ENCODE results near the gene APC. TPM values are rescaled to one million over a fixed set of nuclear protein-coding genes. Genes with fewer than 3 reads are reported as not detected.

Gene APC
- total RNA-seq, 1 experiment from 2014 or later, result 40.0 TPM

GRCh38 chr5:112883192-112883591 is 145.5 kb downstream of the APC start:
- no peak for TF ChIP-seq ATF1 (CRISPR knock-in tag; IDR thresholded peaks at IDR 0.05)
- Mint-ChIP-seq H3K9me3 (no peaks in the 10 kb centered on the region), H3K4me3 (no peak overlapping the region), H3K27me3 (ENCODE audit: low read depth) (no peaks in the 10 kb centered on the region), H3K27ac (no peak overlapping the region), H3K36me3 (peaks cover 37% of the 10 kb centered on the region), H3K4me1 (peaks cover 2% of the 10 kb centered on the region; the same call in 1 of the 2 replicates)
- ATAC-seq (no peak), DNase-seq (ENCODE audit: low spot score) (no peak)
- ChIA-PET POLR2A (no interaction called here), CTCF (no interaction called here)

DNA sequence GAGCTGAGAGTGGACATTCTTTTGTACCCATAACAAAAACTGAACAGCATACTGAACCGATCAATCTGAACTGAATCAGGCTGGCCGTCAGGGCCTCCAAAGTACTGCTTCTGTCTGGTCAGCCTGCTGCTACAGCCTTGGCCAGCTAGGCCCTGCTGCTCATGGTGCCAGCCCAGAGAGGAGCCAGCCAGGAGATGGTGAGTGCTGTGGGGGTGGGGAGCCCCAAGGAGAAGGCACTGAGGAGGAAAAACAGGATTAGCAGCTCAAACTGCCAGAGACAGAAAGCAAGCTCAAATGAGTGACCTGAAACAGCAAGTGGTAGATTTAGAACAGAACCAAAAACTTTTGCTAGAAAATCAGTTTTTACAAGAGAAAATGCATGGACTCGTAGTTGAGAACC is 147.3 kb downstream of the APC start:
- TF ChIP-seq ZNF671 (CRISPR knock-in tag; IDR thresholded peaks at IDR 0.05) (no peak), RELA (CRISPR knock-in tag; IDR thresholded peaks at IDR 0.05; ENCODE audit: borderline replicate concordance) (no peak), FOXP4 (CRISPR knock-in tag; IDR thresholded peaks at IDR 0.05) (no peak), ZNF232 (CRISPR knock-in tag; IDR thresholded peaks at IDR 0.05) (no peak), TCF7 (CRISPR knock-in tag; IDR thresholded peaks at IDR 0.05; ENCODE audit: low read depth) (no peak), NFYB (CRISPR knock-in tag; conservative IDR thresholded peaks at IDR 0.05; ENCODE audit: low read depth) (no peak), PRDM15 (CRISPR knock-in tag; IDR thresholded peaks at IDR 0.05) (no peak), ZNF138 (CRISPR knock-in tag; conservative IDR thresholded peaks at IDR 0.05) (no peak), USF1 (CRISPR knock-in tag; IDR thresholded peaks at IDR 0.05) (no peak), NR3C1 (CRISPR knock-in tag; conservative IDR thresholded peaks at IDR 0.05; ENCODE audit: low read depth) (no peak), GABPB1 (CRISPR knock-in tag; IDR thresholded peaks at IDR 0.05) (no peak), ZNF317 (CRISPR knock-in tag; IDR thresholded peaks at IDR 0.05; ENCODE audit: borderline replicate concordance, low read depth) (no peak), ZNF425 (CRISPR knock-in tag; conservative IDR thresholded peaks at IDR 0.05) (no peak), ETV6 (CRISPR knock-in tag; IDR thresholded peaks at IDR 0.05) (no peak), ELF4 (CRISPR knock-in tag; IDR thresholded peaks at IDR 0.05; ENCODE audit: low read depth) (no peak), TP53 (CRISPR knock-in tag; IDR thresholded peaks at IDR 0.05) (no peak)
- TF ChIP-seq, protein P1, sequence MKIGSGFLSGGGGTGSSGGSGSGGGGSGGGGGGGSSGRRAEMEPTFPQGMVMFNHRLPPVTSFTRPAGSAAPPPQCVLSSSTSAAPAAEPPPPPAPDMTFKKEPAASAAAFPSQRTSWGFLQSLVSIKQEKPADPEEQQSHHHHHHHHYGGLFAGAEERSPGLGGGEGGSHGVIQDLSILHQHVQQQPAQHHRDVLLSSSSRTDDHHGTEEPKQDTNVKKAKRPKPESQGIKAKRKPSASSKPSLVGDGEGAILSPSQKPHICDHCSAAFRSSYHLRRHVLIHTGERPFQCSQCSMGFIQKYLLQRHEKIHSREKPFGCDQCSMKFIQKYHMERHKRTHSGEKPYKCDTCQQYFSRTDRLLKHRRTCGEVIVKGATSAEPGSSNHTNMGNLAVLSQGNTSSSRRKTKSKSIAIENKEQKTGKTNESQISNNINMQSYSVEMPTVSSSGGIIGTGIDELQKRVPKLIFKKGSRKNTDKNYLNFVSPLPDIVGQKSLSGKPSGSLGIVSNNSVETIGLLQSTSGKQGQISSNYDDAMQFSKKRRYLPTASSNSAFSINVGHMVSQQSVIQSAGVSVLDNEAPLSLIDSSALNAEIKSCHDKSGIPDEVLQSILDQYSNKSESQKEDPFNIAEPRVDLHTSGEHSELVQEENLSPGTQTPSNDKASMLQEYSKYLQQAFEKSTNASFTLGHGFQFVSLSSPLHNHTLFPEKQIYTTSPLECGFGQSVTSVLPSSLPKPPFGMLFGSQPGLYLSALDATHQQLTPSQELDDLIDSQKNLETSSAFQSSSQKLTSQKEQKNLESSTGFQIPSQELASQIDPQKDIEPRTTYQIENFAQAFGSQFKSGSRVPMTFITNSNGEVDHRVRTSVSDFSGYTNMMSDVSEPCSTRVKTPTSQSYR (CRISPR knock-in tag; IDR thresholded peaks at IDR 0.05), result no peak
- TF ChIP-seq, protein P2, sequence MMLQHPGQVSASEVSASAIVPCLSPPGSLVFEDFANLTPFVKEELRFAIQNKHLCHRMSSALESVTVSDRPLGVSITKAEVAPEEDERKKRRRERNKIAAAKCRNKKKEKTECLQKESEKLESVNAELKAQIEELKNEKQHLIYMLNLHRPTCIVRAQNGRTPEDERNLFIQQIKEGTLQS (CRISPR knock-in tag; conservative IDR thresholded peaks at IDR 0.05), result no peak
- TF ChIP-seq, protein P3, sequence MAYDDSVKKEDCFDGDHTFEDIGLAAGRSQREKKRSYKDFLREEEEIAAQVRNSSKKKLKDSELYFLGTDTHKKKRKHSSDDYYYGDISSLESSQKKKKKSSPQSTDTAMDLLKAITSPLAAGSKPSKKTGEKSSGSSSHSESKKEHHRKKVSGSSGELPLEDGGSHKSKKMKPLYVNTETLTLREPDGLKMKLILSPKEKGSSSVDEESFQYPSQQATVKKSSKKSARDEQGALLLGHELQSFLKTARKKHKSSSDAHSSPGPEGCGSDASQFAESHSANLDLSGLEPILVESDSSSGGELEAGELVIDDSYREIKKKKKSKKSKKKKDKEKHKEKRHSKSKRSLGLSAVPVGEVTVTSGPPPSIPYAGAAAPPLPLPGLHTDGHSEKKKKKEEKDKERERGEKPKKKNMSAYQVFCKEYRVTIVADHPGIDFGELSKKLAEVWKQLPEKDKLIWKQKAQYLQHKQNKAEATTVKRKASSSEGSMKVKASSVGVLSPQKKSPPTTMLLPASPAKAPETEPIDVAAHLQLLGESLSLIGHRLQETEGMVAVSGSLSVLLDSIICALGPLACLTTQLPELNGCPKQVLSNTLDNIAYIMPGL (CRISPR knock-in tag; IDR thresholded peaks at IDR 0.05), result no peak
- ChIA-PET POLR2A (no interaction called here), CTCF (no interaction called here)
- Mint-ChIP-seq H3K36me3 (peaks cover 36% of the 10 kb centered on the region), H3K27me3 (ENCODE audit: low read depth) (no peaks in the 10 kb centered on the region), H3K9me3 (no peaks in the 10 kb centered on the region), H3K27ac (no peak overlapping the region), H3K4me3 (no peak overlapping the region), H3K4me1 (no peaks in the 10 kb centered on the region)
- ATAC-seq (no peak), DNase-seq (ENCODE audit: low spot score) (no peak)

Data from WTC11 (cell line).